HUDEP-2 (cell line): ENCODE data around the gene RBM14.
A peak's percentile ranks its signal among the peaks of the same experiment; 100 is the strongest.
"Not testable (repeated sequence)": the region's sequence is repeated elsewhere in the genome, so short reads cannot be mapped to it uniquely, and the experiment has no call there.

Source experiments
- DNase-seq, 76 experiments: peaks; one replicate each; lab custom pipeline; 2025; ENCODE audit not compliant: unreplicated experiment in 76 of 76; lab: John Stamatoyannopoulos, UW

RBM14 gene

GRCh38 chr11:66595245-66595904 is 21.1 kb upstream of the RBM14 start:
- peak in 72 of 76 experiments; percentile 17 to 86 (median 68) for DNase-seq

- DNase-seq: no peak
Observed at GRCh38 chr11:66598993-66599392, 17.4 kb upstream of the RBM14 start.

GRCh38 chr11:66600219-66600618 is 16.2 kb upstream of the RBM14 start:
- no peak for DNase-seq

DNA sequence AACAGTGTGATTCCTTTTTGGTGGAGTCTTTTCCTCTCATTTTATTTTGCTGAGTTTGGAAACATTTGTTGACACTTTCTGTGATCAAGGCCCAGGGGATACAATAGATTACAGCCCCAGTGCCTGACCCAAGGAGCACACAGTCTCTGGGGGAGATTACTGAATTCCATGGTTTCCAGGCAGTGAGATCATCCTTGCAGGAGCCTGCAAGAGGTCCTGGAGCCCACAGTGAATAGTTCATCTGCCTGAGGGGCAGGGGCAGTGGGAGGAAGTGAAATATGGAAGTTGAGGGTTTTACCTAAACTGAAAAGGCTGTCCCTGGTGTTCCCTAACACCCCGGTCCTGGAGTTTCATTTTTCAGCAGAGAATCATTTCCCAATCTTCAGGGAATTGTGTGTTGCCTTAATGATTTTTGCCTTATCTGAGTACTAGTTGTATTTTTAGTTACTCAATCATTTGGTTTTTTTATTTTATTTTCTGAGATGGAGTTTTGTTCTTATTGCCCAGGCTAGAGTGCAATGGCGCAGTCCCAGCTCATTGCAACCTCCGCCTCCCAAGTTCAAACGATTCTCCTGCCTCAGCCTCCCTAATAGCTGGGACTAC is 15.7 kb upstream of the RBM14 start:
- no peak for DNase-seq

- no peak for DNase-seq
Observed at GRCh38 chr11:66603072-66603471, 13.4 kb upstream of the RBM14 start.

GRCh38 chr11:66604155-66604554 is 12.3 kb upstream of the RBM14 start:
- peak in 73 of 76 experiments; percentile 16 to 93 (median 70) for DNase-seq

DNA sequence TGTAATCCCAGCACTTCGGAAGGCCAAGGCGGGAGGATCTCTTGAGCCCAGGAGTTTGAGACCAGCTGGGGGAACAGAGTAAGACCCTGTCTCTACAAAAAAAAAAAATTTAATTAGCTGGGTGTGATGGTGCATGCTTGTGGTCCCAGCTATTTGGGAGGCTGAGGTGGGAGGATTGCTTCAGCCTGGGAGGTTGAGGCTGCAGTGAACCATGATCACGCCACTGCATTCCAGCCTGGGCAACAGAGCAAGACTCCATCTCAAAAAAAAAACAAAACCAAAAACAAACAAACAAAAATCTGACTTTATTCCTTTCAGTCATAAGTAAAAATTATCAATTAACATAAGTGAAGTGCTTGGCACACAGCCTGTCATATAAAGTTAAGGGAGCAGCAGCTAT is 9.8 kb upstream of the RBM14 start:
- DNase-seq: not testable (repeated sequence)

DNA sequence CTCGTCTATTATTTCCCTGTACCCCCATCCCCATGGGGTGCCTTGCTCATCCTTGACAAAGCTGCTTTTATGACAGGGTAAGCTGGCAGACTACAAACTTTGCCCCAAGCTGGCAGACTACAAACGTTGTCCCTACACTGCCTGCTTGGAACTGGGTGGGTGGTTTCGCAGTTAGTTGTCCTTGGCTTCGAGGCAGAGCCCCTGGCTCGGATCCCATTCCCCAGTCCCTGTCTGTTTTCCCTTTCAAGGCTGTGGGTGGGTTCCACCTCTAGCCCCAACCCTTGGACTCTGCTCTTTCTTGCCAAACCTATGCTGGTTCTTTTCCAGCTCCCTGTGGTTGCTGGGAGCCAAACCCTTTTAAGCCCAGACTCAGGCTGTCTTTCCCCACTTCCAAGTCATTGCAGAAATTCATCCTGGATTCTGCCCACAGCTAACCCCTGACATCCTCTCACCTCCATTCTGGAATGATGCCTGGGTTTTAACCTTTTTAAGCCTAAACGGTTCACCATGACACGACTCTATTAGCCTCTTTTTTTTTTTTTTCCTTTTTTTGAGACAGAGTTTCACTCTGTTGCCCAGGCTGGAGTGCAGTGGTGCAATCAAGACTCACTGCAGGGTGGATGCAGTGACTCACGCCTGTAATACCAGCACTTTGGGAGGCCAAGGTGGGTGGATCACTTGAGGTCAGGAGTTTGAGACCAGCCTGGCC is 9.2 kb upstream of the RBM14 start:
- DNase-seq: no peak

GRCh38 chr11:66609721-66610617 is 6.5 kb upstream of the RBM14 start:
- DNase-seq: no peak

DNA sequence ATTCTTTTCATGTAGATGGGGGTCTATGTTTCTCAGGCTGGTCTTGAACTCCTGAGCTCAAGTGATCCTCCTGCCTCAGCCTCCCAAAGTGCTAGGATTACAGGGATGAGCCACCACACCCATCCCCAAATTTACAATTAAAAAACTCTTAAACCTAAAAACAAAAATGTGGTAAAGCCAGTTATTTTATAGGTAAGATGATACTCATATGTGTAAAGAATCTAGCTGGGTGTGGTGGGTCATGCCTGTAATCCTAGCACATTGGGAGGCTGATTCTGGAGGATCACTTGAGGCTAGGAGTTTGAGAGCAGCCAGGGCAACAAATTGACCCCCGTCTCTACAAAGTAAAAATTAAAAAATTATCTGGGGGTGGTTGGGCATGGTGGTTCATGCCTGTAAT is 4.0 kb upstream of the RBM14 start:
- no peak for DNase-seq

- peak in 19 of 76 experiments; percentile 4 to 50 (median 30) for DNase-seq
Observed at GRCh38 chr11:66614073-66614472, 2.4 kb upstream of the RBM14 start.

- DNase-seq: peak in 1 of 76 experiments; percentile 52
Observed at GRCh38 chr11:66617155-66617834, 865 bp downstream of the RBM14 start.

- peak in 1 of 76 experiments; percentile 13 for DNase-seq
Observed at GRCh38 chr11:66619080-66619554, 2.7 kb downstream of the RBM14 start.

DNA sequence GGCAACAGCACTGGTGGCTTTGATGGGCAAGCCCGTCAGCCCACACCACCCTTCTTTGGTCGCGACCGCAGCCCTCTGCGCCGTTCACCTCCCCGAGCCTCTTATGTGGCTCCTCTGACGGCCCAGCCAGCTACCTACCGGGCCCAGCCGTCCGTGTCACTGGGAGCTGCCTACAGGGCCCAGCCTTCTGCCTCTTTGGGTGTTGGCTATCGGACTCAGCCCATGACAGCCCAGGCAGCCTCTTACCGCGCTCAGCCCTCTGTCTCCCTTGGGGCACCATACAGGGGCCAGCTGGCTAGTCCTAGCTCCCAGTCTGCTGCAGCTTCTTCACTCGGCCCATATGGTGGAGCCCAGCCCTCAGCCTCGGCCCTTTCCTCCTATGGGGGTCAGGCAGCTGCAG is 8.0 kb downstream of the RBM14 start:
- no peak for DNase-seq

DNA sequence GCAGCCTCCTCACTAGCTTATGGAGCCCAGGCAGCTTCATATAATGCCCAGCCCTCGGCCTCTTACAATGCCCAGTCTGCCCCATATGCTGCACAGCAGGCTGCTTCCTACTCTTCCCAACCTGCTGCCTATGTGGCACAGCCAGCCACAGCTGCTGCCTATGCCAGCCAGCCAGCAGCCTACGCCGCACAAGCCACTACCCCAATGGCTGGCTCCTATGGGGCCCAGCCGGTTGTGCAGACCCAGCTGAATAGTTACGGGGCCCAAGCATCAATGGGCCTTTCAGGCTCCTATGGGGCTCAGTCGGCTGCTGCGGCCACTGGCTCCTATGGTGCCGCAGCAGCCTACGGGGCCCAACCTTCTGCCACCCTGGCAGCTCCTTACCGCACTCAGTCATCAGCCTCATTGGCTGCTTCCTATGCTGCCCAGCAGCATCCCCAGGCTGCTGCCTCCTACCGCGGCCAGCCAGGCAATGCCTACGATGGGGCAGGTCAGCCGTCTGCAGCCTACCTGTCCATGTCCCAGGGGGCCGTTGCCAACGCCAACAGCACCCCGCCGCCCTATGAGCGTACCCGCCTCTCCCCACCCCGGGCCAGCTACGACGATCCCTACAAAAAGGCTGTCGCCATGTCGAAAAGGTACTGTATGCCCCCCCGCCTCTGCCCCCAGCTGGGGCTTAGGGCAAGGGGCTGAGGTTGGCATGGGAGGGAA is 8.8 kb downstream of the RBM14 start:
- DNase-seq: no peak

DNA sequence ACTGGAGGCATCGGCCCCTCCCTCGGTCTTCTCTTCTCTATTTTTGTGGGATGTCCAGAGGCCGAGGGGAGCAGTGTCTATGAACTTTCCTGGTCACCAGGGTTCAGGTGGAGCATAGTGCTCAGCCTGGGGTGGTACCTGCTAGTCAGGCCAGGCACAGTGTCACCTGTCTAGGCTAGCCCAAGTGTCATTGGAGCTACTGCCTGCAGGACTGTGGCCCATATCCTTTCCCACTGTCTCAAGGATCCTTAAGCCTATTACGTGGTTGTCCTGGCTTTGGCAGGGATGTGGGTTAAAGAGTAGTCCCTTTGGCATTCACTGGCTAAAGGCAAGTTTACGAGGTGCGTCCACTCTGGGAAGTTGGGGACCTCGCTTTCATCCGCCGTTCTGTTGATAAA is 9.3 kb downstream of the RBM14 start:
- DNase-seq: no peak

GRCh38 chr11:66626382-66626781 is 10.0 kb downstream of the RBM14 start:
- DNase-seq: no peak

GRCh38 chr11:66626926-66627325 is 10.5 kb downstream of the RBM14 start:
- DNase-seq: no peak

- no peak for DNase-seq
Observed at GRCh38 chr11:66628061-66628603, 11.7 kb downstream of the RBM14 start.
